Fibroblast of skin of right biceps (primary cell): ENCODE data around the gene ZNF777.

Experiments
- DNase-seq: peaks from one replicate; pipeline ENCODE4 v3.0.0-alpha.2; 2013

Gene ZNF777

GRCh38 chr7:149476791-149477190, 15.9 kb upstream of the ZNF777 start:
- no peak for DNase-seq

- DNase-seq, result no peak
Observed at GRCh38 chr7:149475121-149476045, 14.5 kb upstream of the ZNF777 start.

DNA sequence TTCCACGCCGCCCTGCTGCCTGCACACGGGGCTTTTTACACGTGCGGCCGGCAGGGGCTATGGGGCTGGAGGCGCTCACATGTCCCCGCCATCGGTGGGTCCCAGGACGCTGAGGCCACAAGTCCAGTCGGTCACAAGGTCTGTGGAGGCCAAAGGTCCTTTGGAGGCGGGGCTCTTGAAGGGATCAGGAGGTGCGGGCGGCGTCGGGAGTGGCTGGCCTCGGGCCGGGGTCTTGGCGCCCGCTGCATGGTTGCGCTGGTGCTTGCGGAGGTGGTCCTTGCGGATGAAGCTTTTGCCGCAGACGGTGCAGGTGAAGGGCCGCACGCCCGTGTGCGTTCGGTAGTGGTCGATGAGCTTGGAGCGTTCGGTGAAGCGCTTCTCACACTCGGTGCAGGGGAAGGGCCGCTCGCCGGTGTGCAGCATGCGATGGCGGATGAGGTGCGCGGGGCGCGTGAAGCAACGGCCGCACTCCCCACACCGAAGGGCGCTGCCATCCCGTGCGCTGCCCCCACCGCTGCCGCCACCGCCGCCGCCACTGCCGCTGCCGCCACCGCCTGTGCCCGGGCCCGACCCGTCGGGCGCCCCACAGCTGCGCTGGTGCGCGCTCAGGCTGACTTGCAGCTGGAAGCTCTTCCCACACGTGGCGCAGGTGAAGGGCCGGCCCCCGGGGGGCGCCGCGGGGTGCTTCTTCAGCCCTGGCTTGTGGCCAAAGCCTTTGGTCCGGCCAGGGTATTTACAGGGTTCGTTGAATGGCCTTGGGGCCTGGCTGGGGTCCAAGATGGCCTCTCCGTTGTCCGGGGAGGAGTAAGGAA, 13.7 kb upstream of the ZNF777 start:
- no peak for DNase-seq

GRCh38 chr7:149473251-149473650, 12.4 kb upstream of the ZNF777 start:
- no peak for DNase-seq

DNA sequence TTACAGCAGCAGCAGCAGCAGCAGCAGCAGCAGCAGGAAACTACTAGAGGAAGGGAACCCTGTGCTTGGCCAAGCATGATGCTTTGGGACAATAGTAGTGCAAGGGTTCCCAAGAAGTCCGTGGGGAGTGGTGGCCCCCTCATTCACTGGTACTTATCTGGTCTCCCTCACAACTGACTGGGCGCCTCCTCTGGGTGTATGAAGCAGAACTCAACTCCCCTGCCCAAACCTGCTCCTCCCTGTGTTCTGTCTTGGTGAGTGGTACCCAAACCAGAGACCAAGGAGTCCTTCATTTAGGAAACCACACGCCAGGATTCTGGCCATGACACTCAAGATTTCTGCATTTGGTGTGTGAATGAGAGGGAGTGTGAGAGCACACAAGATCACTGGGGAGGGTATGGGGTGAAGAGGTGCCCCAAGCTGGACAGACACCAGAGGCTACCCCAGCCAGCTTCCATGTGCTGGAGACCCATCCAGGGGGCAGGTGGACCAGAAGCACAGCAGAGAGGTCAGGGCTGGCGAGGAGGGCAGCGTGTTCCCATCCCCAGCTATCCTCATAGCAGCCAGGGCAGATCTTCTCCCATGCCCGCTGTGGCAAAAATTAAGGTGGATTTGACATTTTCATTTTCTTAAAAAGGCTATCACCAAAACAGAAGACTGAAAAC, 10.6 kb upstream of the ZNF777 start:
- DNase-seq, result no peak

GRCh38 chr7:149469806-149470205, 8.9 kb upstream of the ZNF777 start:
- DNase-seq, result no peak

- no peak for DNase-seq
Observed at GRCh38 chr7:149468208-149468607, 7.3 kb upstream of the ZNF777 start.

DNA sequence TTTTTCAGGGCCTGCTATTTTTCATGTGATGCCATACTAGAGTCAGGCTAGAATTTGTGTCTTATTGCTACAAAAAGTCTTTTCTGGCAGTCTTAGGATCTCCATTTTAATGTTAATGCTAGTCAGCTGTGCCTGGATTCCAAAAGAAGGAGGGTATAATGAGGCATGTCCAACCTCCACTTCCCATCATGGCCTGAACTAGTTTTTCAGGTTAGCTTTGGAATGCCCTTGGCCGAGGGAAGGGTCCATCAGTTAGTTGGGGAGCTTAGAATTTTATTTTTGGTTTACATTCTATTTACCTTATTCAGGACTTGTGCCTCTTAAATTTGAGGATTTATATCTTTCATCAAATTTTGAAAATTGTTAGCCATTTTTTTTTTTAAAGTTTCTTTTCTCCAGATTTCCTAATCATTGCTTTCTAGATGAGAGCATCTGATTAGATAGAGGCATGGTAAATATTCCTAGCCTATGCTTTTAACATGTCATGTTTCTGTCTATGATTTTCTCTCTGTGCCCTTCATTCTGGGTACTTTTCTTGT, 6.5 kb upstream of the ZNF777 start:
- no peak for DNase-seq

GRCh38 chr7:149466364-149466763, 5.5 kb upstream of the ZNF777 start:
- no peak for DNase-seq

- no peak for DNase-seq
Observed at GRCh38 chr7:149463500-149464161, 2.8 kb upstream of the ZNF777 start.

- no peak for DNase-seq
Observed at GRCh38 chr7:149462101-149462520, 1.2 kb upstream of the ZNF777 start.

- DNase-seq, result peak; percentile 20
Observed at GRCh38 chr7:149459540-149460452, 1.1 kb downstream of the ZNF777 start.

DNA sequence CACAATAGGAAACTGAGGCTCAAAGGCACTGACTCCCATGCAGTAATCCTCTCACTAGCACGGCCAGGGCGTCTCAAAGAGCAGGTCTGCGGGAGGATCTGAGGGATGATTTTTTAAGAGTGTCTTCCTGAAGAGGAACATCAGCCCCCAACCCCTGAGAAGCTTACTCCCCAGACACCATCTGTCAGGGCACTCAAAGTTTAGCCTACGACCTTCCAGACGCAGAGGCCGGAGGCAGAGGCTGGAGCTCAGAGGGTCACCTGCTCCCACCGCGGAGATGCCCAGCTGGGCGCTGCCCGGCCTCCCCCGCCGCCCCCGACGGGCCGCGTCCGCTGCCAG, 1.7 kb downstream of the ZNF777 start:
- DNase-seq, result no peak

DNA sequence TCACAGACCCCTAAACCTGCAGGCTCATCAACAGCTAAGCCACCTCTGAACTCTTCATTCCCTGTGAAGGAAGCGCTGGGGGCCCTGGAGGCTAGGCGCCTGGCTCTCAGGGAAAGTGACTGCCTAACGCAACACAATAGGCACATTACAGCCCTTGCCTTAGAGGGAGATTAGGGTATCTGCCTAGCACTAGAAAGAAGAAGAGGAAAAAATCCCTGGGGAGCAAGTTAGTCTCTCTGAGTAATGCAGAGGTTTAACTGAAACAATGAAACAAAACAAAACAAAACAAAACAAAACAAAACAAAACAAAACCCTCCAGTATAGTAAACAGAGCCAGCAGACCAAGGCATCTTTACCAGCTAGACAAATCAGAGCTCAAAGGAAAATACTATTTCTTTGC, 2.6 kb downstream of the ZNF777 start:
- no peak for DNase-seq

GRCh38 chr7:149457766-149458165, 3.1 kb downstream of the ZNF777 start:
- DNase-seq, result no peak

GRCh38 chr7:149456506-149457421, 4.1 kb downstream of the ZNF777 start:
- DNase-seq, result peak; percentile 16

GRCh38 chr7:149455175-149455950, 5.5 kb downstream of the ZNF777 start:
- DNase-seq, result no peak

DNA sequence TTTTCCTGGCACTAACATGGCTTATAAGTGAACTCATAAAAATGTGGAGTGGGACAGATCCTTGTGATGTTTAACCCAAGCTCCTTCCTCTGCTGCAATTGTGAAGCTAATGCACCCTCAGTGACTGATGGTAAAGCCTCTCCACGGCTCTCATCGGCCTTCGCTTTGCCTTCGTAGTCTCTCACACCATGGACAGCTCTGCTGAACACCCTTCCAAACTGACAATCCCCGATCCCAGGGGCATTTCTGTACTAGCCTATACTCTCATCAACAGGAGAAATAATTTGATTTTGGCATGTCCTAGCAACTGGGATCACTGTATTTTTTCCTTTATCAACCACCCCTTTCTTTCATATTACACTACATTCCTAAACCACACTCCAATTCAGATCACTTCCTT, 6.1 kb downstream of the ZNF777 start:
- no peak for DNase-seq

GRCh38 chr7:149454006-149454405, 6.9 kb downstream of the ZNF777 start:
- DNase-seq, result no peak

DNA sequence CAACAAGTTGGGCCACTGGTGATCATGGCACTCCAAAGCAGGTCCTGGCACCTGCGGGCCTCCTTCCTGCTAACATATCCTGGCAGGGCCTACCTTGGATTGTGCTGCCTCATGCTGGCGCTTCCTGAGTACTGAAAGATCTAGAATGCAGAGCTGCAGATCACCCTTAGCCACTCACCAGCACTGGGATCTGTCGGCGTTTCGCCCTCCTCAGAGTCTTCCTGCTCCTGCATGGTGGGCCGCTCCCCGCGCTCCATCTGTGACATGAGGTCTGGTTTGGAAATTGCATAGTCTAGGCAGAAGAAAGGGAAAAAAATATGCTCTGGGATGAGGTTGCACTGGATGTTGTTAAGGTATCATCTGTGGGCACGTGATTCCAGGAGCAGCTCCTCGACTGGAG, 10.0 kb downstream of the ZNF777 start:
- no peak for DNase-seq
